NCI-H82 treated with DMSO at 0.1 percent for 48 hours (cell line): ENCODE results near the gene GJB2.

Experiments
- DNase-seq: peaks from one replicate; lab custom pipeline; 2025; ENCODE audit not compliant: unreplicated experiment; lab: John Stamatoyannopoulos, UW

GJB2 gene

GRCh38 chr13:20142927-20143480 lies 49.7 kb downstream of the GJB2 start:
- DNase-seq = no peak

GRCh38 chr13:20142023-20142926 lies 50.5 kb downstream of the GJB2 start:
- DNase-seq = no peak

- DNase-seq = no peak
Measured at GRCh38 chr13:20141238-20142022, 51.3 kb downstream of the GJB2 start.

GRCh38 chr13:20140487-20140886 lies 52.3 kb downstream of the GJB2 start:
- DNase-seq = no peak

GRCh38 chr13:20137875-20138274 lies 54.9 kb downstream of the GJB2 start:
- no peak for DNase-seq
